Measurements from ENCODE around the gene HERC2.
"Not testable (repeated sequence)": the region's sequence is repeated elsewhere in the genome, so short reads cannot be mapped to it uniquely, and the experiment has no call there.

HERC2 gene

DNA sequence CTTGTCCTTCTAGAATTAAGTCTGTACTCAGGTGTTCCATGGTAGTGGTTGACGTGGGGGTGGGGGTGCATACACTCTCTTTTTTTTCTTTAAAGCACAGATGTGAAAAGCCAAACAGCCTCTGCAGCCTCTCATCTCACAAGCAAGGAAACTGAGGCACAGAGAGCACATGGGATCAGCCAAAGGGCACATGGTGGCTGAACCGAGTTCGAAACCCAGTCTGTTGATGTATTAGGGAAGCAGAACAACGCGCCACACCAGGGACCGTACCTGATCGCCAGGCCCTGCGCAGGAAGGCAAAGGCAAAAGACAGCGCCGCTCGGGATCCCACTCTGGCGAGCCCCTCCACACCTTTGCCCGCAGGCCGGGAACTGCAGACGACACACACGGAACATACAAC lies 47.3 kb downstream of the HERC2 start:
- DNase-seq, result no peak

DNA sequence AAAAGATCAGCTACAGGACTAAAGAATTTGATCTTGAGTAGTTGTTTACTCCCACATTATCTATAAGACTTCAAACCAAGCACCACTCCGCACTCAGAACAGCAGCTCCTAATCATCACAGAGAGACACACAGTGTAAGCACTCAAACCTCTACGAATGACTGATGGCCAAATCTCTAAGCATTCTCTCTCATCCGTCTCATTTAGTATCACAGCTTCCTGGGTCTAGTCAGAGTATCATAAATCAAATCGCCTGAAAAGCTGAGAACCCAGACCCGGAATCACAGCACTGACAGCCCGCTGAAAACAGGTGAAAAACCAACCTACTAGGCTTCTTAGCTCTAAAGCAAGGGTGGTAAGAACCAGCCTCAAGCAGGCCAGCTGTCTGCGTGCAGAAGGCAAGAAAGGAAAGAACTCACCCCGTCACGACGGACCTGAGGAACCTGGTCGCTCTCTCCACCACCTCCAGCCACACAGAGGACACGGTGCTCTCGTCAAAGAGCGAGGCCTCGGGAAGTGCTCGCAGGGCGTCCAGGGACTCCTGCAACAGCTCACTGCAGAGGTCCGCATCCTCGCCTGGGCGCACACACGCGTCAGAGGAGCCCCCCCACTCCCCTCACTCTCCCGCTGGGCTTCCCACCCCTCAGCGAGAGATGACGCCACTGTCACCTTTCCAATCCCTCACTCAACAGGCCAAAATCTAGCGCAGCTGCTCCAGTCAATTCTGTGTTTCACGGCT lies 47.9 kb downstream of the HERC2 start:
- DNase-seq, result no peak

DNA sequence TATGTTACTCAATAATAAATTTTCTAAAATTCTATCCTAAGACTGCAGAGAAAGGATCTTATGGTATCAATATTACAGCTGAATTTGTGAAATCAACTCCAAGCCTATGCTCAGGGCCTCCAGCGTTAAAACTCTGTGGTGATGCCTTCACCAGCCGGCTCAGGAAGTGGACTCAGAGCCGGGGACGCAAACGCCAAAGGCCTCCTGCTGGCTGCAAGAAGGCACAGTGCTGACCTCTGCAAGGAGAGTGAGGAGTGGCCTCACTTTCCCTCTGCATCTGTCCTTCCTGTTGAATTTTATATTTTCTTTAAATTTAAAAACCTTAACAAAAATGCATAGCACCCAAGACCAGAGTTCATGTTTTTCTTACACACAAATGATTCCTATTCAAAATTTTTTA lies 48.5 kb downstream of the HERC2 start:
- DNase-seq, result no peak

DNA sequence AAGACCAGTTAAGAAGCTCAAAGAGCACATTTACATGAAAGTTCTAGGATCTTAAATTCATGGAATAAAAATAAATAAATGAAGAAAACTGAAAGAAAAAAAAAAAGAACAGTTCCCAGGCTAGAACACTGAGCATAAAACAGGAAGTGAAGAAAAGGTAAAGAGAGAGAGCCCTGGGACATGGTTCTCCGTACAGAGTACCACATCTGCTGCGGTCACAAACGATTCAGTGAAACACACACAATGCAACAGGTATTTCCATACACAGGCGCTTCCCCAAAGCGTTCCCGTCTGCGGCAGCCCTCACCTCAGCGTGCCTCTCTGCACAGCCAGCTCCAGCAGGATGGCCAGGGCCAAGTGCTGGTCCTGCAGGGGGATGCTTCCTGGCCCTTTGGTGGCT lies 49.4 kb downstream of the HERC2 start:
- DNase-seq, result no peak

DNA sequence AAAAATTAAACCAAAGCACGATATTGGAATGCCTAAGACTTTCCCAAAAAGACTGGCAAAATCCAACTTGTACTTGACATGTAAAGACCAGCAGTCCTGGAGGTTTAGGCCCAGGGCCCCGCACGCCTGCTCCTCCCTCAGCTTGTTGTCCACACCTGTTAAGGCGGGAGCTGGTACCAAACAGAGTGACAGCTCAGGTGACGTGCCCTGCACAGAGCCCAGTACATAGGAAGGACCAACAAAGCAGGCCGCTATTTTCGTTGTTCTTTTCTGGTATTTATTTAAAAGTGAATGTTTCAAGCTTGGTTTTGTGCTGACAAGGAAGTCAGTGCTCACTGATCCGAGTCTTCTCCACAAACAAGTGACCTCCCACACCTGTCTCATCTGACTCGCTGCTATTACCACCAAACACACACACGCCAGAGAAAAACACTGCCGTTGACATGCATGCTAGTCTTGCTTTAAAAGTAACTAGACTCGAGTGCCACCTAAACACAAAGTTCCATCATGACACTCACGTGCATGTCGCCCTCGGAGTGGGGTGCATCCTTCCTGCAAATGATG lies 50.2 kb downstream of the HERC2 start:
- no peak for DNase-seq

DNA sequence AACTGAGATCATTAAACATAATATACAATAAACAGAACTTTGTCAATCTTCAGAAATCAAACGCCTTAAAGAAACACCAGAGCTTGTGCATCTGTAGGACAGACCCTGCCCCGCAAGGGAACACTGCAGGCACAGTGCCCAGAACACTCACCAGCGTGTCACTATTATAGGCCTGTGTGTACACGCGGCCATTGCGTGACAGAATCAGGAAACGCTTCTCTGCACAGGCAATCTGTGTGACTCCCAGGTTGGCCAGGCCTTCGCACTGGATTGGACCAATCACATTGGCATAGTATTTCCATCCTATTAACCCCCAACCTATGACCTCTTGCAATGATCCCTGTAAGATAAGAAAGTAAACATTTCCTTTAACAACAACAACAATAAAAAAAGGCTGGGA lies 52.9 kb downstream of the HERC2 start:
- DNase-seq, result no peak

DNA sequence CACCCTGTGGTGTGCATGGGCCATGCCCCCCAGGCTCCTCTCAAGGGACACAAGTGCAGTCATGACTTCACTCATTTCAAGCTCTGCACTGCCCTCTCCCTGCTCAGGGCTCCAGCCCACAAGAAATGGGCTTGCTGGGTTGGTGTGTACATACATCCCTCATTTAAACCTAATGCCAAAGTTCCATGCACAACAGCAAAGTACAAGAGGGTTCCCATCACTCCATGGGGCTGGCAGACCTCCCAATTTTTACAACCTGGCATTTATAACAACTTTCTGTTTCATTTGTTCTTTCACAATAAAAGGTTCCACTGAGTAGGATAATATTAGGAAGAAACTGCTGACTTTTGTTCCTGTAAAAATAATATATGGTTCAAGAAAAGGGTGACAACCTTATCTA lies 54.3 kb downstream of the HERC2 start:
- DNase-seq, result no peak

DNA sequence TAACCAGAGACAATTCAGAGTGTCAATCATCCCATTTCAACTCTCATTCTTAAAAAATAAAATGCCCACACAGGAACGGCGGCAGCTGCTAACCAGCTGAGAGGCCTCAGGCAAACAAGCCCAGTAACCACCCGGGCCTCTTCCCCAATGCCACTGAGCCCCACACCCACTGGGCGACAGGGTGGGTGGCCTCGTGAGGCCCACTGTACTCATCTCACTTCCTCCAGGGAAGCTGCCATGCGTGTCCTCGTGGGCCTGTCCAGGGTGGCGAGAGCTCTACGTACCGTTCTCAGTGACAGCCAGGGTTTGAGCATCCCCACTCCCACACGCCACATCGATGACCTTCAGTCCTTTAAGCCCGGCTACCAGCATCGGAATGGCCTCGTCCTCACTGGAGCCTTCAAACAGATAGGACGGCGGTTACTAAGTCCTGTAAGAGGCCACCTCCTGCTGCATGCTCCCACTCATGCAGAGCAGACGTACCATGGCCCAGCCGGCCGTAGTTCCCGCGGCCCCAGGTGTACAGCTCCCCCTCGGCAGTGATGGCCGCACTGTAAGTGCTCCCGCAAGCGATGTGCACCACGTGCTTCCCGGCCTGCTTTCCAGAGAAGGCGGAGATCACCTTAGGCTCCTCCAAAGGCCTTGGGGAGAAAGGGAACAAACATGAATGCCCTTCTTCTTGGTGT lies 56.5 kb downstream of the HERC2 start:
- DNase-seq, result no peak

DNA sequence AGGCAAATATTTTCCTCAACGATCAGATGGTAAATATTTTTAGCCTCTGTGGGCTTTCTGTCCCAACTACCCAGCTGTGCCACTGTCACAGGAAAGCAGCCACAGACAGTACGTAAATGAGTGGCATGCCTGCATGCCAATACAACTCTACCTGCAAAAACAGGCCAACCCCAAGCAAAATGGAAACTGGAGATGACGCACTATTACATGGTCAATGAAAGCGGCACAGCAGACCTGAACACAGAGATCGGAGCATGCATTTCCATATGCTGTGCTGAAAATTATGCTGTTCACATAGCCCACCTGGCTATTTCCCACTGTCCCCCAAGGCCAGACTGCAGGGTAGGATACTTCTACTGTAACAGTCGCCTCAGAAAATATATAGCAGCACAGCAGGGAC lies 57.8 kb downstream of the HERC2 start:
- DNase-seq, result no peak

DNA sequence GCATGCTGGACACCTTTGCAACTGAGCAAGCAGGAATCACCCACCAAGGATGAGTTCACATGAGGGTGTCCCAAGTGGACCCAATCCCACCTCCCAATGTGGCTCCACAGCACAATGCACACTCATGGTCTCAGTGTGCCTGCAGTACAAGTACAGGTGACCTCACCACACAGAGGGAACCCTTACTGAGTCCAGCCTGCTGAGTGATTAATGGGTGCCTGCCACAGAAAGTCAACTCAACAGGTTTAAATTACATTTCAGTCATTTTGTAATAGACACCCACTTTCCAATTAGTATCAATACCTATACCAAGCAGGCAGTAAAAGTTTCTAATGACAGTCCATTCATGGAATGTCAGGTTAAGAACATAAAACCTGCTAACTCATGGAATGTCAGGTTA lies 59.5 kb downstream of the HERC2 start:
- DNase-seq, result no peak

DNA sequence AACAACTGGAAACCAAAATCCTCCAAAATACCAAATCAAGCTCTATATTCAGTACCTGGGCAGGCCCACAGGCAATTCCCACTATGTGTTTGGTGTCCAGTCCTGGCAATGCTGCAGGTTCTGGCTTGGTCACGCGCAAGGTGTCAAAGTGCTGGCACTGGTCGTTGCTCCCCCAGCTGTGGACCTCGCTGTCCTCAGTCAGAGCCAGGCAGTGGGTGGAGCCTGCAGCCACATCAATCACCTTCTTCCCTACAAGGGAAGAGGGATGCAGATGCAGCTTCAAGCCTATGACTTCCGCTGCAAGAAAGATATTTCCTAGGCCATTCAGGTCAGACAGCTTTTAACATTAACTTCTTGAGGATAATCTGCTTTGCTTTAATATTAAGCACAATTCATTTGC lies 61.3 kb downstream of the HERC2 start:
- DNase-seq, result no peak

DNA sequence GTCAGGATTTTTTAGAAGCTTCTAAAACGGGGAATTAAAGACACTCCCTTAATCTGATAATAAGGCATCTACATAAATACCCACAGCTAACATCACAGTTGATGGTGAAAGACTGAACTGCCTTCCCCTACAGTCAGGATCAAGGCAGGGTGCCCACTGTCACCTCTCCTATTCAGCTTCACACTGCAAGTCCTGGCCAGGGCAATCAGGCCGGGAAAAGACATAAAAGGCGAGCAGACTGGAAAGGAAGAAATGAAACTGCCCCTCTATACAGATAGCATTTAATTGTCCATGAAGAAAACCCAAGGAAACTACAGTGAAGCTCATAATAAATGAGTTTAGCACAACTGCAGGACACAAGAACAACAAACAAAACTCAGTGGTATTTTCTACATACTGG lies 61.7 kb downstream of the HERC2 start:
- DNase-seq, result no peak

DNA sequence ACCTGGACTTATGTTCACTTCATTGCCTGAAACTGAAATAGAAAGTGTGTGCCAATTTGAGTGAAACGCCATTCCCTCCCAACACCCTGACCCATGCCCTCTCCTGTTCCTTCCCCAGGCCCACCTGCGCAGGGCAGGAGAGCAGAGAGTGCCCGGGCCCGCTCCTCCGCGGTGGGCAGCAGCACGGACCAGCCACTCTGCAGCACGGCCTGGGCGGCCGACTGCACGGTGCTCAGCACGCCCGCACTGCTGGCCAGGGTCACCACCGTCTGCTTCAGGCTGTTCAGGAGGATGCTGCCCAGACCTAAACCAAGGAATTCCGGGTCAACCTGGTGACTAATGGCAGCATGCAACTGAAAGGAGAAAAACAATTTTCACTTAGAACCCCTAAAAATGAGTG lies 66.0 kb downstream of the HERC2 start:
- DNase-seq, result no peak

DNA sequence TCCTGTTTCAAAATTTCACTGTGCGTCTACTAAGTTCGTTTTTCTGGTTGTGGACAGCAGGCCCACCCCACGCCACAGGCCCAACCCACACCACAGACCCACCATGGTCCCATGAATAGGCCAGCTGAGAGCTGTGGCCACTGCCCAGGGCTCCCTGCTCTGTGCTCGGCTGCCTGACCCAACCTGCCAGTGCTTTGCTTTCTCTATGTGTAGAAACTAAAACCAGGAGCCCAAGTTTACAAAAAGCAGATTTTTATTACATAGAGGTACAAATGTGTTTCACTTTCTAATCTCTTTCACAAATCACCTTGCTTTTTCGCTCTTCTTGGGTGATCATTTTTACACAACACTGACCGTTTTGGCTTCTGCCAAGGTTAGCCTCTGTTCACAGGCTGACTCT lies 69.1 kb downstream of the HERC2 start:
- no peak for DNase-seq

DNA sequence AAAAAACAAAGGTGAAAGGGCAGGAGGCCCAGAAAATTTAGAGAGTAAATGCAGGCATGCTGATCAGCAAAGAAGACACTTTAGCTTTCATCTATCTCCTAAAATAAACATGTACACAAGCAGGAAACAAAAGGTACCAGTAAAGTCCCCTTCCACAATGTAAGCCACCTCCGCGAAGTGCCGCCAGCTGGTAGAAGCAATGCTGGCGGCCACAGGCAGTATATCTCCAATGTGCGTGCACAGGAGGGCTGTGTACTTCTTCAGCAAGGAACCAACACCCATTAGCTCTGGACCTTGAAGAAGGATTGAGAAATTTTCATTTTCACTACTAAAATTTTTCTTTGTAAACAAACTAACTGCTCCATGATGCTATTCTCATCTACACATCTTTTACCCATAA lies 75.4 kb downstream of the HERC2 start:
- no peak for DNase-seq

DNA sequence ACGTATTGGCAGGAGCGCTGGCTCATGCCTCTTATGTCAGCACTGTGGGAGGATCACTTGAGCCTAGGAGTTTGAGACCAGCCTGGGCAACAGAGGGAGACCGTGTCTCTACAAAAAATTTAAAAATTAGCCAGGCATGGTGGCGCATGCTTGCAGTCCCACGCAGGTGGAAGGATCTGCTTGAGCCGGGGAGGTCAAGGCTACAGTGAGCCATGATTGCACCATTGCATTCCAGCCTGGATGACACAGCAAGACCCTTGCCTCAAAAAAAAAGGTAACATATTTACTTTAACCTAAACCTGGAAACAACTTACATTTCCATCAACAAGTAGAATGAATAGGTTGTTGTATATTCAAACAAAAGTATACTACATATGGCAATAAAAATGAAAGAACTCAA lies 78.1 kb downstream of the HERC2 start:
- no peak for DNase-seq

DNA sequence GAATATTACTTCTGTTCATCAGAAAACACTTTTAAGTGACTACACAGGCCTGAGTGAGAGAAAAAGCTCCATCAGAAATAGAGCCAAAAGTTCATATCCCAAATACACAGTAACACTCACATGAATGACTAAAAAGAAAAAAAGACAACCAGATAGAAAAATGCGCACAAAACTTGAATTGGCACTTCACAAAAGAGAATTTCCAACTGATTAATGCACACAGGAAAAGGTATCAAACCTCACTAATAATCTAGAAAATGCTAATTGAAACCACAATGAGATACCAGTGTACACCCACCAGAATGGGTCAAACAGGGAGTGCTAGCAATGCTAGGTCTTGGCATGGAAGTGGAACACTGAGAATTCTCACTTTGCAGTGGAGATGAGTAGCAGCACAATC lies 78.6 kb downstream of the HERC2 start:
- DNase-seq, result no peak

DNA sequence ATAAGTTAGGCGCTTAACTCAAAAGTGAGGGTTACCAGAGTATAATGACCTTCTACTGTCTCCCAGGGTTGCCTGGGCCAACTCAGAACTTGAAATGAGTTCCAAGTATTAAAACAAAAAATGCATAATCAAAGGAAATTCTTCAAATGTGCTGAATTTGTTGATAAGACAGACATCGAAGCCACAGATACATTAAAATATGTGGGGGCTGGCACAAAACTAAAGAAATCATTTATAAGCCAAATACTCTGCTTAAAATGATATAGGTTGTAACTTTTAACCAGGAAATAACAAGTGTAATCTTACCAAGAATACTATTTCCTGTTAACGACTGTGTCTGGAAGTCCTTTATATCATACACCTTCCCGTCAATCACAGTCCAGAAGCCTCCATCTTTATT lies 83.7 kb downstream of the HERC2 start:
- DNase-seq, result not testable (repeated sequence)

DNA sequence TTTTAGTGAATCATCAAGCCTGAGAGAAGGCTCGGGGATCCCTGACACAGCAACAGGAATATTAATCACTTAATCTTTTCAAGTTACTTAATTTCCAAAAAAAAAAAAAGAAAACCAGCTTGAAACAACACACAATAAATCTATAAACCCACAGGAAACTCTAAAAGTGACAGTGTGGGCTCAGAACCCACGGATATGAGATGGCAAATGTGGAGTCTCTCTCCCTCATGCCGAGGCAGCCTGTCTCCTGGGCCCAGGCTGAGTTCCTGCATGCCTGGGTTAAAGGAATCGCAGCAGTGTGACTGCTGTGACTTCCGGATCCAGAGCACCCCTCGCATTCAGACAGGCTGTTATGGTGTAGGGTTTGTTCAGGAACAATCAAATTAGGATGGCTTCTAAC lies 90.2 kb downstream of the HERC2 start:
- DNase-seq, result not testable (repeated sequence)

DNA sequence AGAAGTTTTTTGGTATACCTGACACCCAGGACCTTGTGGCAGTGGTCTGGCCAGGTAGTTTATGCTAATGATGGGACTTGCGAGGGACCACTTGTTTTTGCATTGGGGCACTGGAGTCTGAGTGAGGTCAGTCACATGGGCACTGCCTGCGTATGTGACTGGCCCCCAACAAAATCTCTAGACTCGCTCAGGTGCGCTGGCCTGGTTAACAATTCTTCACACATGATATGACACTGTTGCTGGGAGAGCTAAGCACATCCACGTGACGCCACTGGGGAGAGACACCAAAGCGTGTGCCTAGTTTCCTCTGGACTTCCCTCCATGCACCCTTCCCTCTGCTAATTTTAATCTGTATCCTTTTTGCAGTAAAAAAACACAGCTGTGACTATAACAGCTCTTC lies 90.6 kb downstream of the HERC2 start:
- not testable (repeated sequence) for DNase-seq

DNA sequence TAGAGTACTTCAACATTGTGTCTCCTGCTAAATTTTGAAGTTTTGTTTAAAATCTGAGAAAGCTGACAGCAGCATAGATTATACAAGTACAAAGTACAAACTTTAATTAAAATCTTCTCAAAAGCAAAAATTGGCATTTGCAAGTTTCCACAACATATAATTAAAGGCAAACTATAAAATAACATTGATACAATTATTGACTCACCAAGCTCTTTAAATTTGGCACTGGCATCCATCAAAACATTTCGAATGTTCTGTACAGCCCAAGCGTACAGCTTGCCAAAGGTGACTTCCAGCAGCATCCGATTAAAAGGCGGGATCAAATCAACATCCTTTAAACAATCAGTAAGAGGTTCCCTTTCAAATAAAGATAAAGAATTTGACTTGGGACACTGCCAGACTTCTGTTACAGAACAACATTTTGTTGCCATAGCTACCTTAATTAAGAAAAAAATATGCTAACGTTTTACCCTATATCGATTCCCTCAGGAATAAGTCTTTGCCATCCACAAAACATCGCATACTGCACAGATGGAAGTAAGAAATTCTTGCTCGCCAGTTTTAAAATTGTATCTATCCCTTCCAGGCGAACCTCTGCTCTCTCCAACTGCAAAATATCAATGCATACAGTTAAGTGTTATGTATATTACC lies 92.9 kb downstream of the HERC2 start:
- not testable (repeated sequence) for DNase-seq

DNA sequence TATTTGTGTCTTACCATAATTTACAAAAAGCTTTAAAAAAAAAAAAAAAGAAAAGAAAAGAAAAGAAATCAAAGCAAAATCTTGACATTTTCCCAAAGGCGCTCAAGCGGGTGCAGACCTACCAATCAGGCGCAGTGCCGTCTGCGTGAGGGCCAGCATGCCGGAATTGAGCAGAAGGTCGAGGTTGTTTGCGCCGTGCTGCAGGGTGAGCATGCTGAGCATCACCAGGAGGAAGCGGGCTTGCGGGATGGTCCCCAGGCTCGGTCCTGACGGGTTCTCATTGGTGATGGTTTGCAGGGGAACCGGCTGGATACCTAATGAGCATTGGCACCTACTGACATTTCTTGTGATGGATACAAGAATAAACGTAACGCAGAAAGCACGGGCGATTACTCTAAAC lies 93.9 kb downstream of the HERC2 start:
- DNase-seq, result no peak

DNA sequence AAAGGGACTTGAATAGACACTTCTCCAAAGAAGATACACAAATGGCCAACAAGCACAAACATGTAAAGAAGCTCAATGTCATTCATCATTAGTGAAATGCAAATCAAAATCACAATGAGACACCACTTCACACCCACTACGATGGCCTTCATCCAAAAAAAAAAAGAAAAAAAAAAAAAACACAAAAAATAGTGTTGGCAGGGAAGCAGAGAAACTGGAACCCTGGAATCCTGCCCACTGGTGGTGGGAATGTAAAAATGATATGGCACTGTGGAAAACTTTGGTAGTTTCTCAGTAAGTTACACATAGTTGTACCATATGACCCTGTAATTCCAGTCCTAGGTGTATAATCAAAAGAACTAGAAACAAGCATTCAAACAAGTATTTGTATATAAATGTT lies 94.7 kb downstream of the HERC2 start:
- not testable (repeated sequence) for DNase-seq

DNA sequence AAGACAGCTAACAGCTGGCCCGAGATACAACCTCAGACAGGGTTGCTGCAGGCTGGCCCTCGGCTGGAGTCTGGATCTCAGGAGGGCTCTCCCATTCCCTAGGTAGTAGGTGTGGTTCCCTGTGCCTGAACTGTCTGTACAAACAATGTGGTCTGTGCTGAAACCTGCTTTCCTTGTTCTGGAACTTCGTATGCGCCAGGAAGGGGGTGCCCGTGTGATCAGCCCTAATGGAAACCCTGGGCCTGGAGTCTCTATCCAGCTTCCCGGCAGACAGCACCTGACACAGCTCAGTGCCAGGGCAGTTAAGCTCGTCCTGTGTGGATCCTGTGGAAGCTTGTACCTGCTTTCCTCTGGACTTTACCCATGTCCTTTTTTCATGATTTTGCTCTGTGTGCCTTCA lies 99.4 kb downstream of the HERC2 start:
- DNase-seq, result not testable (repeated sequence)

All from activated naive CD4-positive, alpha-beta T cell (primary cell).